ENCODE data around the gene RDH5. TPM values are rescaled to one million over a fixed set of nuclear protein-coding genes. Genes with fewer than 3 reads are reported as not detected.

The RDH5 gene
- total and polyA plus RNA-seq, 2 experiments from 2014 or later, result 17.6 to 27.2 TPM

GRCh38 chr12:55745361-55746173 lies 25.4 kb downstream of the RDH5 start:
- peaks cover 31% of the 10 kb centered on the region for H3K4me1 ChIP-seq (ENCODE audit: insufficient read depth)
- WGBS, 2 experiments (ENCODE audit: low coverage in 1 of 2, low lambda C conversion rate in 2 of 2, missing lambda C conversion rate in 2 of 2), result 24 to 26% methylated on average over 10 to 13 of the region's 13 CpGs
- 0 out of 2 replicates have a peak overlapping the region, but pooled peaks have one; percentile 18 for H3K4me3 ChIP-seq
- TF ChIP-seq EZH2 (IDR thresholded peaks at IDR 0.05; ENCODE audit: insufficient read depth, poor library complexity, severe bottlenecking) (no peak), EZH2phosphoT487 (IDR thresholded peaks at IDR 0.05; ENCODE audit: insufficient read depth, low read depth) (no peak)
- H3K27me3 ChIP-seq (replicated peaks; ENCODE audit: insufficient read depth), result no peaks in the 10 kb centered on the region
- H3K27ac ChIP-seq, result no peak overlapping the region
- in situ Hi-C loops (cut with MboI), result no loop called here
- no peak overlapping the region for H3K9ac ChIP-seq
- H2AFZ ChIP-seq, result no peak overlapping the region
- no peaks in the 10 kb centered on the region for H3K9me3 ChIP-seq (ENCODE audit: low read depth)
- peak overlapping the region; percentile 12 for H3K4me2 ChIP-seq (ENCODE audit: unreplicated experiment)
- H3K79me2 ChIP-seq (ENCODE audit: insufficient read depth), result 0 out of 2 replicates have a peak, but pooled peaks cover 3% of the 10 kb centered on the region
- DNase-seq, result peak; percentile 35
- no peaks in the 10 kb centered on the region for H3K36me3 ChIP-seq (ENCODE audit: low read depth)
- H4K20me1 ChIP-seq (ENCODE audit: insufficient read depth), result no peaks in the 10 kb centered on the region
- no peaks in the 10 kb centered on the region for H3K9me2 ChIP-seq (ENCODE audit: insufficient read depth)
- H3F3A ChIP-seq (ENCODE audit: insufficient read depth), result peaks cover 26% of the 10 kb centered on the region

DNA sequence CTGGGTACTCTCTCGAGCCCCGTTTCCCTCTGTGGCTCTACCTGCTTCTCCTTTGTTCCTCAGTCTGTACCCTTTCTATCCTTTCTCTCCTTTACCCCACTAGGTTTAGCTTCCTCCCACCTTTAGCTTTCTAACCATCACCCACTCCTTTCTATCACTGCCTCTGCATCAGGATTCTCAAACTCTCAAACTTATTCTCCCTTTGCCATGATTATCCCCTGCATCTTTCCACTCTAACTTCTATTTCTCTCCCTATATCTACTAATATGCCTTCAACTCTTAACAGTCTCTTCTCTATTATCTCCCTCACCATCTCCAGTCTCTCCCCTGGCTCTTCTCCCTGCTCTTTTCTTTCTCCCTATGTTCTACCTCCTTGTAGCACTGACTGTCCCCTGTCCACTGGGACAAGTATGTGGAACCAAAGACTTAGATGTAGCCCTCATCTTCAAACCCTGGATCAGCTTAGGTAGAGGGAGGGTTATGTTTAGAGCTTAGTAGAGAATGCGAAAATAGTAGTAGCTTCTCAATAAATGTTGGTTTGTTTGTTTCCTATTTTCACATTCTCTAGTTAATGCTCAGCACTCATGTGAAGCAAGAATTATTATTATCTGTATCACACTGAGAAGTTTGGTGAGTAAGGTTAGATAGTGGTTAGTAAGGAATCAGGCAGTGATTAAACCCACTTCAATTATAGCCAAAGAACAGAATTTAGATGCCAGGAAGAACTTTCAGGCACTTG lies 26.1 kb downstream of the RDH5 start:
- H3K9me2 ChIP-seq (ENCODE audit: insufficient read depth), result no peaks in the 10 kb centered on the region
- DNase-seq, result peak; percentile 53
- no peaks in the 10 kb centered on the region for H3K36me3 ChIP-seq (ENCODE audit: low read depth)
- no peak for TF ChIP-seq EZH2 (IDR thresholded peaks at IDR 0.05; ENCODE audit: insufficient read depth, poor library complexity, severe bottlenecking)
- no peak for TF ChIP-seq EZH2phosphoT487 (IDR thresholded peaks at IDR 0.05; ENCODE audit: insufficient read depth, low read depth)
- 38 to 50% methylated on average over 3 of the region's 3 CpGs for WGBS, 2 experiments (ENCODE audit: low coverage in 1 of 2, low lambda C conversion rate in 2 of 2, missing lambda C conversion rate in 2 of 2)
- no peak overlapping the region for H3K4me3 ChIP-seq
- H3K9me3 ChIP-seq (ENCODE audit: low read depth), result no peaks in the 10 kb centered on the region
- in situ Hi-C loops (cut with MboI), result no loop called here
- peak overlapping the region; percentile 21; the same call in 1 of the 2 replicates for H3K27ac ChIP-seq
- H3K79me2 ChIP-seq (ENCODE audit: insufficient read depth), result 0 out of 2 replicates have a peak, but pooled peaks cover 3% of the 10 kb centered on the region
- peaks cover 31% of the 10 kb centered on the region for H3K4me1 ChIP-seq (ENCODE audit: insufficient read depth)
- no peaks in the 10 kb centered on the region for H4K20me1 ChIP-seq (ENCODE audit: insufficient read depth)
- peaks cover 26% of the 10 kb centered on the region for H3F3A ChIP-seq (ENCODE audit: insufficient read depth)
- no peak overlapping the region for H2AFZ ChIP-seq
- H3K27me3 ChIP-seq (replicated peaks; ENCODE audit: insufficient read depth), result no peaks in the 10 kb centered on the region
- H3K9ac ChIP-seq, result no peak overlapping the region
- no peak overlapping the region for H3K4me2 ChIP-seq (ENCODE audit: unreplicated experiment)

DNA sequence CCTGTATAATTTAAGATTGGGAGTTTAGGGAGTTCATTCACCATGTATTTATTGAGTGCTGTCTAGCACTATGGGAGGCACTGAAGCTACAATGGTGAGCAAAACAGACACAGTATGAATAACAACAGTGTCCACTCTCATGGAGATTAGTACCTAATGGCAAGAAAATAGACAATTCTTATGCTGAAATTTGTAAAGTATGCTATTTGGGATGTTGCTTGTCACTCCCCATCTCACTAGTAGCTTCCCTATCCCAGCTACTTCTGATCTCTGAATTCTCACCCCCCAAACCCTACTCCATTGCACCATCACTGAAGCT lies 26.7 kb downstream of the RDH5 start:
- Histone ChIP-seq H3K4me2 (ENCODE audit: unreplicated experiment) (no peak overlapping the region), H3K9ac (no peak overlapping the region), H3F3A (ENCODE audit: insufficient read depth) (peaks cover 26% of the 10 kb centered on the region), H3K27me3 (replicated peaks; ENCODE audit: insufficient read depth) (no peaks in the 10 kb centered on the region), H3K79me2 (ENCODE audit: insufficient read depth) (0 out of 2 replicates have a peak, but pooled peaks cover 3% of the 10 kb centered on the region), H3K9me2 (ENCODE audit: insufficient read depth) (no peaks in the 10 kb centered on the region), H3K9me3 (ENCODE audit: low read depth) (no peaks in the 10 kb centered on the region), H2AFZ (no peak overlapping the region), H3K36me3 (ENCODE audit: low read depth) (no peaks in the 10 kb centered on the region), H3K27ac (0 out of 2 replicates have a peak overlapping the region, but pooled peaks have one; percentile 21), H3K4me3 (no peak overlapping the region), H4K20me1 (ENCODE audit: insufficient read depth) (no peaks in the 10 kb centered on the region), H3K4me1 (ENCODE audit: insufficient read depth) (peaks cover 31% of the 10 kb centered on the region)
- in situ Hi-C loops (cut with MboI), result no loop called here
- DNase-seq, result no peak
- TF ChIP-seq EZH2 (IDR thresholded peaks at IDR 0.05; ENCODE audit: insufficient read depth, poor library complexity, severe bottlenecking) (no peak), EZH2phosphoT487 (IDR thresholded peaks at IDR 0.05; ENCODE audit: insufficient read depth, low read depth) (no peak)

DNA sequence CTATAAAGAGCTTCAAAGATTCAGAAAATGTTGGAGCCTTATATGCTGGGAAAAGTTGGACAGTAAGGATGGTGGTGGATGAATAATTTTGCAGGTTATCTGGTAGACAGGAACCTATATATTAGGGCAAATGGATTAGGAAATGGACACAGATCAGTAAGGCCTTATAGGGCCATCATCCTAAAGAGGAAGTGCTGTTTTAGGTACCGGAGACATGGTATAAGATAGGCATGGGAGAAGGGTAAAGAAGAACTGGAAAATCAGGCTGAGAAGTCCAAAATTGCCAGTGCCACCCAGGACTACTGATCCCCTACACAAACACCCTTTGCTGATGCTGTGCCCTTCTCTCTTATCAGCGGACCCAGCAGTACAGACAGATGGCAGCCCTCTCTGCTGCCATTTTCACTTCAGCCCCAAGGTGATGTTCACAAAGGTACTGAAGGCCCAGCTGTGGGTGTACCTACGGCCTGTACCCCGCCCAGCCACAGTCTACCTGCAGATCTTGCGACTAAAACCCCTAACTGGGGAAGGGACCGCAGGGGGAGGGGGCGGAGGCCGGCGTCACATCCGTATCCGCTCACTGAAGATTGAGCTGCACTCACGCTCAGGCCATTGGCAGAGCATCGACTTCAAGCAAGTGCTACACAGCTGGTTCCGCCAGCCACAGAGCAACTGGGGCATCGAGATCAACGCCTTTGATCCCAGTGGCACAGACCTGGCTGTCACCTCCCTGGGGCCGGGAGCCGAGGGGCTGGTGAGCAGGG lies 28.2 kb downstream of the RDH5 start:
- H2AFZ ChIP-seq, result no peak overlapping the region
- no peak overlapping the region for H3K9ac ChIP-seq
- peaks cover 11% of the 10 kb centered on the region; the same call in 1 of the 2 replicates for H3K36me3 ChIP-seq (ENCODE audit: low read depth)
- H3K9me2 ChIP-seq (ENCODE audit: insufficient read depth), result no peaks in the 10 kb centered on the region
- no peaks in the 10 kb centered on the region for H4K20me1 ChIP-seq (ENCODE audit: insufficient read depth)
- H3K9me3 ChIP-seq (ENCODE audit: low read depth), result no peaks in the 10 kb centered on the region
- H3F3A ChIP-seq (ENCODE audit: insufficient read depth), result peaks cover 26% of the 10 kb centered on the region
- no peaks in the 10 kb centered on the region for H3K27me3 ChIP-seq (replicated peaks; ENCODE audit: insufficient read depth)
- peaks cover 27% of the 10 kb centered on the region for H3K4me1 ChIP-seq (ENCODE audit: insufficient read depth)
- WGBS, 2 experiments (ENCODE audit: low coverage in 1 of 2, low lambda C conversion rate in 2 of 2, missing lambda C conversion rate in 2 of 2), result 89 to 90% methylated on average over 17 to 18 of the region's 18 CpGs
- H3K4me2 ChIP-seq (ENCODE audit: unreplicated experiment), result no peak overlapping the region
- DNase-seq, result no peak
- 0 out of 2 replicates have a peak, but pooled peaks cover 3% of the 10 kb centered on the region for H3K79me2 ChIP-seq (ENCODE audit: insufficient read depth)
- H3K4me3 ChIP-seq, result no peak overlapping the region
- no peak for TF ChIP-seq EZH2phosphoT487 (IDR thresholded peaks at IDR 0.05; ENCODE audit: insufficient read depth, low read depth)
- no peak for TF ChIP-seq EZH2 (IDR thresholded peaks at IDR 0.05; ENCODE audit: insufficient read depth, poor library complexity, severe bottlenecking)
- in situ Hi-C loops (cut with MboI), result no loop called here
- no peak overlapping the region for H3K27ac ChIP-seq
